Measurements from ENCODE around the gene SPECC1L.

Gene SPECC1L

DNA sequence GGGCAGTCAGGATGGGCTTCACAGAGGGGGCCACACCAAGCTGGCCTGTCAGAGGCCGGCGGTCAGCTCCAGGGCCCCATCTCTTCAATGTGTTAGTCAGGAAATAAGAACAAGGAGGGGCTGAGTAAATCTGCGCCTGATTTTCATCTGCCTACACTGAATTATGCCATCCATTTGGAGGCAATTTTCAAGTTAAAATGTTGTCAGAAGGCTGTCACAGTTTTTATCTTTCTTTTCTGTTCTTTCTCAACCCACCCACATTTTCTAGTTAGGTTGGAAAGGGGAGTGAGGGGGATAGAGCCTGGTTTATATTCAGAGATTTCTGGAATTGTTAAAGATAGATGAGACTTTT is 175.6 kb downstream of the SPECC1L start:
- no peak for DNase-seq

DNA sequence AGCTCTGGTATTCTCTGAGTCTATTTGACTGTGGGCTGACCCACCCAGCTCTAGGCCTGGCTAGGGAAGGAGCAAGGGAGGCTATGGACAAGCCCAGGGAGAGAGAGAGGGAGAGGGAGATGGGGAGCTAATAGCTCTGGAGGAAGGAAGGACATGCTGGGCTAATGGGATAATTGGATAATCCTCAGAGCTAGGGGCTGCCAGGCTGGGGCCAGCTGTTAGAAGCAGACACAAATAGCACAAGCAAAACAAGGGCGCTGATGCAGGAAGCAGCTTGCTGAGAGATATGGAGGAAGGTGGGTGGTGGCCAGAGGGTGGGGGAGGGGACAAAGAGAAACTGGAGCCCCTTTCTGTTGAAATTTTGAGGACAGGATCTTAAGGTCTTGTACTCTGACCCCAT is 180.0 kb downstream of the SPECC1L start:
- no peak for DNase-seq

DNA sequence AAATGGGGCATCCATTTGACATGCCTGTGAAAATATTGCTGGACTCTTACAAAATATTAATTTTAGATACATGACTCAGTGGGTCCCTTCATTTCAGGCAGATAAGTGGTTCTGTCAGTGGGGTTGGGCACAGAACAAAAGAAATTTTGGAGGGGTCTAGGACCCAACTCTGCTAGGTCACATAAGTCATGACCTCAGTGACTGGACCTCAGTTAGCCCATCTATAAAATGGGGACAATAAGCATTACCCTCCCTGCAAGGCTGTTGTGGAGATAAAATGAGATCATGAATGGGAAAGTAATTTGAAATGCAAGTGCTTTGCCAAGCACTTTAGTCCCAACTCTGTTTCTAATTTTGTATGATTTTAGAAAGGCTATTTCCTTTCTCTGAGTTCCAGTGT is 180.5 kb downstream of the SPECC1L start:
- no peak for DNase-seq

DNA sequence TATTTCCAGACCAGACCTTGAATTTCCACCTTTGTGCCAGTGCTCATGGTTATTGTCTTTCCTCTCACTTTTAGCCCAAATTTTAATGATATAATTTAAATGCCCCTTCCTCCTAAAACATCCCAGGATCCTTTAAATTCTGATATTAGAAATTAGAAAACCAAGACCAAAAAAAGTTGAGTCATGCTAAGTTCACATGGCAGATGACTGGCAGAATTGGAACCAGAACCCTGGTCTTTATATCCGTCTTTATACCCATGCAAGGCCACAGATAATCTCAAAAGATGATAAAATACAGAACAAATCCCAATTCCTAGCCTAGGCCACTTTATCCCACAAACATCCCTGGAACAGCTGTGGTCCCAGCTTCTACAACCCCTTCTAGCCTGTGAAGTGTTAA is 183.2 kb downstream of the SPECC1L start:
- DNase-seq: no peak

DNA sequence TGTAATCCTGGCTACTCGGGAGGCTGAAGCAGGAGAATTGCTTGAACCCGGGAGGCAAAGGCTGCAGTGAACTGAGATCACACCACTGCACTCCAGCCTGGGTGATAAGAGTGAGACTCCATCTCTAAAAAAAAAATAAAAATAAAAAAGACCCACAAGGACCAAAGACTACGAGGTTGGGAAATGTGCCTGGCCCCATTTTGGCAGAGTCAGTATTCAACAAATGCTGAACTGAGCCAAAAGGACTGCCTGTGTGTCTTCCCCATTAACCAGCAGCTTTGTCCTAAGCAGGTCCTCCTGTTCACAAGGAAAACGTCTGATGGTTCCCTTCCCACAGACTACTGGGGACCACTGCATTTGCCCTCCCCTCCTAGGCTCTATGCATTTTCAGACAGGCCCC is 184.4 kb downstream of the SPECC1L start:
- DNase-seq: no peak

DNA sequence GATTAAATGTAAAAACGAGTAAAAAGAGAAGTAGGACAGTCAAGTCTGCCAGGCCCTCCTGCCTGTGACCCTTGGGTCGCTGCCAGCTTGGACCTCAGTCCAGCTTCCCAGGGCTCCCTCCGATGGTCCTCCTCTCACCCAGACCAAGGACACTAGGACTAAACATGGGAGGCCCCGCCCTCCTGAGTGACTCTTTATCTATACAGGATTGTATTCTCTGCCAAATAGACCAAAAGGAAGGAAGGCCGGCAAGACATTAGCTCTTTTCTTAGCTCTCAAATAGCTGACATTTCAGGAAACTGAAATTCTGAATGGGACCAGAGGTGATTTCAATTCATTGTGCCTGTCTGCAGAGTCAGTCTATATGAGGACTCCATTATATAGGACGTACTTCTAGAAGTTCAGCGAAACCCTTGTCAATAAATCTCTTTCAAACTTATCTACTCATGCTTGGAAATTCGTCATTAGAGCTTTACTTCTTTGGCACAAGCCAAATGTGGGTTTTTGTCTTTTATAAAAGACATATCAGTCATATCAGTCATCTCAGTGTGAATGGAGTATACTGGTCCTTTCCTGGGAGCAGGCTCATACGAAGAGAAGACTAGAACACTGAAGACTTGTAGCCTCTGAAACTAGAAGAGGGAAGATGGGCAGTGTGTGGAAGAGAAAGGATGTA is 185.3 kb downstream of the SPECC1L start:
- no peak for DNase-seq

DNA sequence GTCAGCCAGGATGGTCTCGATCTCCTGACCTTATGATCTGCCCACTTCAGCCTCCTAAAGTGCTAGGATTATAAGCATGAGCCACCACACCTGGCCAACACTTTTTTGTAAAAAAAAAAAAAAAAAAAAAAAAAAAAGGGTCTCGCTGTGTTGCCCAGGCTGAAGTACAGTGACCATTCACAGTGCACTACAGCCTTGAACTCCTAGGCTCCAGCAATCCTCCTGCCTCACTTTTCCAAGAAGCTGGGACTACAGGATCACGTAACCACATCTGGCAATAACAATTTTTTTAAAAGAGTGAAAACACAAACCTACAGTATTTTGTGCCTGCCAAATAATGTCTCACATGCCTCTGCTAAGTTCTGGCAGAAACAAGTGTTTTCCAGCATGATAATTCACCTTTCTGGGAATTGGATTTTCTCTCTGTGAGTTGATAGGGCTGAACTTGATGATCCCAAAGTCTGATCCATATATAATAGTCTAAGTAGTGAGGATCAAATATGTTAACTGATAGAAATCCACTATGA is 187.3 kb downstream of the SPECC1L start:
- no peak for DNase-seq

DNA sequence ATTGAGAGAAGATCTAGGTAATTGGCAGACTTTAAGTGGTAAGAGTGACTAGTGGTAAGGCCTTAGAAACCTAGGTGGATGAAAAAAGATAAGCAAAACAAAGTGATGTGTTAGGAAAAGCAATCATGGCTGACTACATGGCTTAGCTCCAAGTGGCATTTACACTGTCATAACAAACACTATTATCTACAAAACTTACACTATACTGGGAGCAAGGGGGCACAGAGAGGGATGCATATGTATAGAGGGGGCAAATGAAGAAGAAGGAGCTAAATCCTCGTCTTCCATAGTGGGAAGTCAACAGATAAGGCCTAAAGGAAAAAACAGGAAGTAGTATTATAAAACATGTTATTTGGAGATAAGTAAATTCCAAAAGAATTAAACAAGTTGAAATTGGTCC is 189.3 kb downstream of the SPECC1L start:
- DNase-seq: no peak

DNA sequence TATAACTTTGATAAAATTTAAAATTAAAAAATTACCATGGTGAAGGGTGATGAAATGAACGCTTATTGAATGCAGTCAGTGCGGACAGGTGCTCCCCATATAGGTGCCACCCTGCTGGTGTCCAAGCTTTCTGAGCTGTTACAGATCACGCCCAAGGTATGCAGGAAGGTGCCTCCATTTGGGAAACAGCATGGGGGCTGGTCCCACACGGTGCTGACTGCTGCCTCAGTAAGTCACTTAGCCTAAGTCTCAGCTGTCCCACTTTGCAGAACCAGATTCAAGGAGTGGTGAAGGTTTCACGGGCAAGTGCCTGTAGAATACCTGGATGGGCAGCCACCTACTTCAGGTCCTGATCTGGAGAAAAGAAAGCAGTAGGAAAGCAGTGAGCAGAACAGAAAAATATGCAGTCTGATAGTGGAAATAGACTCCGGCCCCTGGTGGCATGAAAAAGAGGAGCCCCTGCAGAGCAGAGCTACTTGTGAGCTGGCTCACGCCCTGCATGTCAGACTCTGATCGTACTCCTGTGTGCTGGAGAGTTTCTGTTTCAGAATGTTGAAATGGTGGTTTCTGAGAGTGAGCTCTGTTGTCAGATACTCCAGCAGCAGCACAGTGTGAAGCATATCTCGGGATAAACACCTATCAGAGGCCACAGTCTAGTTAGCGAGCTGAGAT is 189.9 kb downstream of the SPECC1L start:
- DNase-seq: no peak

DNA sequence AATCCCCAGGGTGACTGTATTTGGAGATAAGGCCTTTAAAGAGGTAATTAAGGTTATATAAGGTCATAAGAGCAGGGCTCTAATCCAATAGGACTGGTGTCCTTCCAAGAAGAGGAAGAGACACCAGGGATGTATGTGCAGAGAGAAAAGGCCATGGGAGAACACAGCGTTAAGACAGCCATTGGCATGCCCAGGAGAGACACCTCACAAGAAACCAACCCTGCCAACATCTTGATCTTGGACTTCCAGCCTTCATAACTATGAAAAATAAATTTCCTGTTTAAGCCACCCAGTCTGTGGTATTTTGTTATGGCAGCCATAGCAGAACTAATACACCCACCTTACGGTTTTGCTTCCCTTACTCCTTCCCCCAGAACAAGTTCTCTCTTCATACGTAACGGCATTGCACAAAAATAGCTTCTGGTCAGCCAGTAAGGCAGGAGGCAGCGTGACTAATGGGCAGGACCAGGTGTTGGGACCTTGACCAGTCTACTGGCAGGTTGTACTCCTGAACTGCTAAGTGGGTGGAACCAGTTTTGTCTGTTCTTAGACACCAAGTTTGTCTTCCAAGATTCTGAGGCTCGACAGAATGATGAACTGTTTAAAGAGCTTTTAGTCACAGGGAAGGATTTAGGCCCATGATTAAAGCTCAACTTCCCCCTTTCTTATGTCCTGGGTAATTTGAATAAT is 192.6 kb downstream of the SPECC1L start:
- DNase-seq: no peak

DNA sequence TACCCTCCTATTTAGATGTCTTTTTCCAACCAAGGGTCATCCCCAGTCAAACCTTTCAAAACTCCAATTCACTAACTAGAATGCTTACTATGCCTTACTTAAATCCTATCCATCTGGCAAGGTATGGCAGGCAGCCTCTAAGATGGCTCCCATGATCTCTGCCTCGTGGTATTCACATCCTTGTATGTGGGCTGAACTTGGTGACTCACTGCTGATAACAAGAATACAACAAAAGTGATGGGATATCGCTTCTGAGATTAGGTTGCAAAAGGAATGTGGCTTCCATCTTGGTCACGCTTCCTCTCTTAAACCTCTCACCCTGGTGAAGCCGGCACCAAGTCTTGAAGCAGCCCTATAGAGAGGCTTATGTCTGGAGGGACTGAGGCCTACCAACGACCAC is 194.9 kb downstream of the SPECC1L start:
- DNase-seq: no peak

DNA sequence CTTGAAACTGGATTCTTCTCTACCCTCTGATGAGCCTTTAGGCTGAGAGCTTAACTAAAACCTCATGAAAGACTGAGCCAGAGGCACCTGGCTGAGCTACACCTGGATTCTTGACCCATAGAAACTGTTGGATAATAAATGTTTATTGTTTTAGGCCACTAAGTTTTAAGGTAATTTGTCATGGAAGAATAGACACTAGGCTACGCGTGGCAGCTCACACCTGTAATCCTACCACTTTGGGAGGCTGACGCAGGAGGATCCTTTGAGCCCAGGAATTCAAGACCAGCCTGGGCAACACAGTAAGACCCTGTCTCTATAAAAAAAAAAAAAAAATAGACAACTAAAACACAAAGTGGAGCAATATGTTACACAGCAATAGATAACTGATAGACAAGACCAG is 195.3 kb downstream of the SPECC1L start:
- DNase-seq: no peak

DNA sequence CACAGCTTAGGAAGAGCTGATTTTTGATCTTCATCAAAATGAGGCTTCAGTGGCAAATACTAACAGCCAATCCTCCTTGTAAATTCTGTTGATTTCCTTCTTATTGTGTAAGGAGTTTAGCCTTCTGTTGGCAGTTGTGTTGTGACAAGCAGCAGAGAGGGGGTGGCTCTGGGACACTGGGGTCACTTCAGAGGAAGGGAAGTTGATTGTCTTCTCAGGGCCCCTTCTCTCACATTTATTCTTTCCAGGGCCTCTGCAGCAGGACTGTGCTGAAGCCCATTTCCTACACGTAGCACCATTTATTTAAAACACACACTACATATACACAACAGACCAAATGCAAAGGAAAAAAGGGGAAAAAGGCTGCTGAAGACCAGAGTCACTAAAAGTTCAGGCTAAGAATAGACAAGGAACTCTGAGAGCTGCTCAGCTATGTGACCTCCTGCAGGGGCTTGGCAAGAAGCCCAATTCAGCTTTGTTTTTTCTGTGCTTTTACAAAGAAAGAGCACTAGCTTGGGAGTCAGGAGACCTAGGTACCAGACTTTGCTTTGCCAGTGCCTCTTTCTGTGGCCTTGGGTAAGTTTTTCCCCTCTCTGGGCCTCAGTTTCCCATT is 196.2 kb downstream of the SPECC1L start:
- DNase-seq: no peak

DNA sequence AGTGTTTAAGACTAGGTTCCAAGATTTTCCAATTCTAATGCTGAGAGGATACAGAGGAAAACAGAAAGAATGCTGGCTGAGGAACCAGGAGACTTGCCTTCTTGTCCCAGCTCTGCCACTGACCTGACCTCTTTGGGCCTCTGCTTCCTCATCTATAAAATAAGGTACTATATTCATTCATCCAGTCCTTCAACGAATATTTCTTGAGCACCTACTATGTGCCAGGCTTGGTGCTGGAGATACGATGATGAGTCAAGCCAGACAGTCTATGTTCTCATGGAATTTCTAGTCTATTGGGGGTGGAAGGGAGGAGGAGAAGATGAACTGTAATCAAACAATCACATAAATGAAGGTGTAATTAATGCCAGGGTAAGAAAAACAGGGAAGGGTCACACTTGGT is 196.7 kb downstream of the SPECC1L start:
- DNase-seq: no peak

Measured in NCI-H187 treated with DMSO at 0.1 percent for 48 hours (cell line).